Islet of Langerhans (tissue), 1 donor: ENCODE measurements around the gene COL3A1.

Source experiments
- FAIRE-seq: peaks from one replicate; lab custom pipeline; 2011; peaks lifted over from hg19 to GRCh38; lab: Jason Lieb, UNC

The COL3A1 gene

GRCh38 chr2:188974164-188974563, at the start of gene COL3A1:
Gene COL3A1 (plus strand): TSS chr2:188974373. CDS start chr2:188974490, 117 bp downstream.
- no peak for FAIRE-seq

GRCh38 chr2:188928643-188929042, 45.5 kb upstream of the COL3A1 start:
- FAIRE-seq, result no peak

GRCh38 chr2:188931361-188931760, 42.8 kb upstream of the COL3A1 start:
- FAIRE-seq, result no peak

- no peak for FAIRE-seq
Observed at GRCh38 chr2:188937228-188938220, 36.6 kb upstream of the COL3A1 start.

GRCh38 chr2:188940171-188940570, 34.0 kb upstream of the COL3A1 start:
- no peak for FAIRE-seq

- FAIRE-seq, result no peak
Observed at GRCh38 chr2:188944442-188944841, 29.7 kb upstream of the COL3A1 start.

GRCh38 chr2:188949046-188949818, 24.9 kb upstream of the COL3A1 start:
- FAIRE-seq, result no peak

- no peak for FAIRE-seq
Observed at GRCh38 chr2:188952901-188953300, 21.3 kb upstream of the COL3A1 start.

- FAIRE-seq, result no peak
Observed at GRCh38 chr2:188956290-188956689, 17.9 kb upstream of the COL3A1 start.

GRCh38 chr2:188956961-188957360, 17.2 kb upstream of the COL3A1 start:
- FAIRE-seq, result no peak

GRCh38 chr2:188957646-188958045, 16.5 kb upstream of the COL3A1 start:
- FAIRE-seq, result no peak

- FAIRE-seq, result no peak
Observed at GRCh38 chr2:188963741-188964140, 10.4 kb upstream of the COL3A1 start.

- FAIRE-seq, result no peak
Observed at GRCh38 chr2:188964976-188965546, 9.1 kb upstream of the COL3A1 start.

GRCh38 chr2:188965563-188965962, 8.6 kb upstream of the COL3A1 start:
- FAIRE-seq, result no peak

GRCh38 chr2:188966079-188966571, 8.0 kb upstream of the COL3A1 start:
- FAIRE-seq, result no peak

GRCh38 chr2:188966728-188967440, 7.3 kb upstream of the COL3A1 start:
- FAIRE-seq, result no peak

- FAIRE-seq, result no peak
Observed at GRCh38 chr2:188969236-188969635, 4.9 kb upstream of the COL3A1 start.

- no peak for FAIRE-seq
Observed at GRCh38 chr2:188969651-188970050, 4.5 kb upstream of the COL3A1 start.

GRCh38 chr2:188970211-188970610, 4.0 kb upstream of the COL3A1 start:
- no peak for FAIRE-seq

- FAIRE-seq, result no peak
Observed at GRCh38 chr2:188971432-188971861, 2.7 kb upstream of the COL3A1 start.

GRCh38 chr2:188973641-188974040, 532 bp upstream of the COL3A1 start:
- no peak for FAIRE-seq
